PFSK-1 (cell line): Measurements from ENCODE around the gene SLC37A4.

Experiments used
- FOXP2 ChIP-seq: optimal IDR thresholded peaks from 2 replicates; pipeline ENCODE3; 2011; ENCODE audit warnings: borderline replicate concordance, control low read depth, inconsistent platforms; ENCODE audit not compliant: insufficient read depth; ENCODE audit errors: extremely low read length, extremely low read depth
- POLR2AphosphoS5 ChIP-seq: IDR thresholded peaks from 2 replicates; pipeline ENCODE4 v1.6.1; 2012; ENCODE audit warnings: low read depth, mild to moderate bottlenecking, control low read depth, low read length, moderate library complexity
- REST ChIP-seq, 2 experiments: IDR thresholded peaks; 2 replicates each; pipeline versions ENCODE4 v1.6.1 to v1.8.0; 2011 to 2012; ENCODE audit warnings: low read depth in 2 of 2, low read length in 2 of 2, control low read depth in 1 of 2, inconsistent platforms in 1 of 2, mild to moderate bottlenecking in 1 of 2, moderate library complexity in 1 of 2; ENCODE audit not compliant: insufficient read depth in 1 of 2
- SIN3A ChIP-seq: IDR thresholded peaks from 2 replicates; pipeline ENCODE4 v1.6.1; 2012; ENCODE audit warnings: mild to moderate bottlenecking, low read length, moderate library complexity, borderline replicate concordance; ENCODE audit not compliant: insufficient read depth
- TAF1 ChIP-seq: IDR thresholded peaks from 2 replicates; pipeline ENCODE4 v1.6.1; 2012; ENCODE audit warnings: low read length, control low read depth, borderline replicate concordance; ENCODE audit not compliant: insufficient read depth

Gene SLC37A4

GRCh38 chr11:119041821-119042514 lies 11.3 kb upstream of the SLC37A4 start:
- no peak for TF ChIP-seq POLR2AphosphoS5
- no peak for TF ChIP-seq TAF1
- no peak for TF ChIP-seq SIN3A
- TF ChIP-seq REST (IDR thresholded peaks at IDR 0.05; ENCODE audit: insufficient read depth in 1 of 2, low read depth in 2 of 2, low read length in 2 of 2), result no peak
- no peak for TF ChIP-seq FOXP2

GRCh38 chr11:119038884-119039283 lies 8.2 kb upstream of the SLC37A4 start:
- TF ChIP-seq REST (IDR thresholded peaks at IDR 0.05; ENCODE audit: insufficient read depth in 1 of 2, low read depth in 2 of 2, low read length in 2 of 2) (no peak), TAF1 (no peak), FOXP2 (no peak), POLR2AphosphoS5 (no peak), SIN3A (no peak)

GRCh38 chr11:119034813-119035212 lies 4.1 kb upstream of the SLC37A4 start:
- TF ChIP-seq FOXP2 (no peak), TAF1 (no peak), SIN3A (no peak), POLR2AphosphoS5 (no peak)

GRCh38 chr11:119031912-119032280 lies 1.2 kb upstream of the SLC37A4 start:
- no peak for TF ChIP-seq FOXP2
- TF ChIP-seq SIN3A, result no peak
- TF ChIP-seq TAF1, result no peak
- no peak for TF ChIP-seq POLR2AphosphoS5
- no peak for TF ChIP-seq REST (IDR thresholded peaks at IDR 0.05; ENCODE audit: insufficient read depth in 1 of 2, low read depth in 2 of 2, low read length in 2 of 2)

- TF ChIP-seq TAF1 (no peak), POLR2AphosphoS5 (no peak), FOXP2 (no peak), REST (IDR thresholded peaks at IDR 0.05; ENCODE audit: insufficient read depth in 1 of 2, low read depth in 2 of 2, low read length in 2 of 2) (no peak), SIN3A (no peak)
Observed at GRCh38 chr11:119030029-119030328, 698 bp downstream of the SLC37A4 start.
